ENCODE data around the gene ZRANB2. TPM values are rescaled to one million over a fixed set of nuclear protein-coding genes. Genes with fewer than 3 reads are reported as not detected.

Gene ZRANB2
- polyA plus RNA-seq, 1 donor, result 87.0 TPM

GRCh38 chr1:71027991-71028390 is 52.8 kb downstream of the ZRANB2 start:
- no peak for DNase-seq

- DNase-seq, result no peak
These were observed 54.7 kb downstream of the ZRANB2 start for GRCh38 chr1:71026093-71026492.

GRCh38 chr1:71023515-71023914 is 57.3 kb downstream of the ZRANB2 start:
- DNase-seq, result no peak

DNA sequence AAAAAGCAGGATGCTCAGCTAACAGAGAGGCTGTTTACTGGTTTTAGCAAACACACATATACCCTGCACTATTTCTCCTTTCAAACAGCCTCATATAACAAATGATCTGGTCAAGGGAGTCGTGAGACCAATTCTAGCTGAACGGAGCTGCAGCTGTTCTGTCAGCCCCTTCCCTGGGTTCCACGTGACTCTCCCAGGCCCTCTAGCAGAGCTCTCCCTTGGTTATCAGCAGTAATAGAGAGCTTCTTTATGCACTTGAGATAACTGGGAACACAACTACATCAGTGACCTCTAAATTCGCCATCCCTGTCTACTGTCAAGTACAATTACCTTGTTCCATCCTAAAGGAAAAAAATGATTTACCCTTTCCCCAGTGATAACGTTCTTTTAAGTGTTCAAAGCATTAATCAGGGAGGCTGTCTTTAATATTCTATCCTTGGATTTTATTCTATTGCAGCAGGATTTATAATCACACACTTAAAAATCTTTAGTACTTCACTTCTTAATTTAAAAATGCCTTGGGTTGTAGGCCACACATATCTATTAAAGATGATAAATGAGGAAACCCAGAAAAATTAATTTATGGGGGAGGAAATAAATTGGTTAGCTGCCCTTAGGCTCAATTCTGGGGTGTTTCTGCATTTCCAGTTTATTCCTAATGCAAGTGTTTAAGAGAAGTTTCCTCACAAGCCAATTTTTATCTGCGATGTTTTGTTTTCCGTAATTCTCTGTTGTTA is 61.4 kb downstream of the ZRANB2 start:
- no peak for DNase-seq

- no peak for DNase-seq
These were observed 62.0 kb downstream of the ZRANB2 start for GRCh38 chr1:71018791-71019190.

- DNase-seq, result no peak
These were observed 65.1 kb downstream of the ZRANB2 start for GRCh38 chr1:71015745-71016144.

- DNase-seq, result no peak
These were observed 66.7 kb downstream of the ZRANB2 start for GRCh38 chr1:71014178-71014579.

Other genes with a start within 250 kb of the ZRANB2 start
- gene PTGER3, start 33.2 kb downstream of the ZRANB2 start, polyA plus RNA-seq (ENCODE audit: insufficient read length), result 1.2 TPM